ENCODE measurements around the gene RAB7B.

DNA sequence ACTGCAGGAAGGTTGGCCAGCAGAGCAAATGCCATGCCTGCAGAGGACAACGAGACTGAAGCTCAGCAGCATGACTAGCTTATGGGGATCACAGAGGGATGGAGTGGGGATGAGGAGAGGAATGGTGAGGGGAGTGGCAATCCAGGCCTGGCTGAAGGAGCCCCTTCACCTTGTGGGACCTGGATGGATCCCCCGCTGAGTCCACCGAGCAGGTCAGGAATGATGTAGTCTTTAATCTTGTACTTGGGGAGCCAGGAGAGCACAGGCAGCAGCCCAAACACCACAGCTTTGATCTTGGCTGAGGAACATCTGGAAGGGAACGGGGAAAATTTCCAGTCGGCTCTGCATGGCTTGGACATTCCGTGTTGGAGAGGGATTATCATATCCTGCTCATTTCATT is 70.4 kb downstream of the RAB7B start:
- TF ChIP-seq POLR2A (IDR thresholded peaks at IDR 0.05) (no peak), EP300 (IDR thresholded peaks at IDR 0.05; ENCODE audit: low read depth) (no peak)
- TF ChIP-seq, protein P1, sequence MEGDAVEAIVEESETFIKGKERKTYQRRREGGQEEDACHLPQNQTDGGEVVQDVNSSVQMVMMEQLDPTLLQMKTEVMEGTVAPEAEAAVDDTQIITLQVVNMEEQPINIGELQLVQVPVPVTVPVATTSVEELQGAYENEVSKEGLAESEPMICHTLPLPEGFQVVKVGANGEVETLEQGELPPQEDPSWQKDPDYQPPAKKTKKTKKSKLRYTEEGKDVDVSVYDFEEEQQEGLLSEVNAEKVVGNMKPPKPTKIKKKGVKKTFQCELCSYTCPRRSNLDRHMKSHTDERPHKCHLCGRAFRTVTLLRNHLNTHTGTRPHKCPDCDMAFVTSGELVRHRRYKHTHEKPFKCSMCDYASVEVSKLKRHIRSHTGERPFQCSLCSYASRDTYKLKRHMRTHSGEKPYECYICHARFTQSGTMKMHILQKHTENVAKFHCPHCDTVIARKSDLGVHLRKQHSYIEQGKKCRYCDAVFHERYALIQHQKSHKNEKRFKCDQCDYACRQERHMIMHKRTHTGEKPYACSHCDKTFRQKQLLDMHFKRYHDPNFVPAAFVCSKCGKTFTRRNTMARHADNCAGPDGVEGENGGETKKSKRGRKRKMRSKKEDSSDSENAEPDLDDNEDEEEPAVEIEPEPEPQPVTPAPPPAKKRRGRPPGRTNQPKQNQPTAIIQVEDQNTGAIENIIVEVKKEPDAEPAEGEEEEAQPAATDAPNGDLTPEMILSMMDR (IDR thresholded peaks at IDR 0.05) = no peak
